GM12872 (cell line): Measurements from ENCODE around the gene COX15.

Experiments
- TF ChIP-seq, protein P1 (sequence below): IDR thresholded peaks from 3 replicates; pipeline ENCODE4 v1.5.1; 2011; ENCODE audit warnings: low read depth, mild to moderate bottlenecking, low read length, moderate library complexity; ENCODE audit not compliant: insufficient read depth

Gene COX15

GRCh38 chr10:99685597-99685967 is 46.3 kb downstream of the COX15 start:
- TF ChIP-seq, protein P1, sequence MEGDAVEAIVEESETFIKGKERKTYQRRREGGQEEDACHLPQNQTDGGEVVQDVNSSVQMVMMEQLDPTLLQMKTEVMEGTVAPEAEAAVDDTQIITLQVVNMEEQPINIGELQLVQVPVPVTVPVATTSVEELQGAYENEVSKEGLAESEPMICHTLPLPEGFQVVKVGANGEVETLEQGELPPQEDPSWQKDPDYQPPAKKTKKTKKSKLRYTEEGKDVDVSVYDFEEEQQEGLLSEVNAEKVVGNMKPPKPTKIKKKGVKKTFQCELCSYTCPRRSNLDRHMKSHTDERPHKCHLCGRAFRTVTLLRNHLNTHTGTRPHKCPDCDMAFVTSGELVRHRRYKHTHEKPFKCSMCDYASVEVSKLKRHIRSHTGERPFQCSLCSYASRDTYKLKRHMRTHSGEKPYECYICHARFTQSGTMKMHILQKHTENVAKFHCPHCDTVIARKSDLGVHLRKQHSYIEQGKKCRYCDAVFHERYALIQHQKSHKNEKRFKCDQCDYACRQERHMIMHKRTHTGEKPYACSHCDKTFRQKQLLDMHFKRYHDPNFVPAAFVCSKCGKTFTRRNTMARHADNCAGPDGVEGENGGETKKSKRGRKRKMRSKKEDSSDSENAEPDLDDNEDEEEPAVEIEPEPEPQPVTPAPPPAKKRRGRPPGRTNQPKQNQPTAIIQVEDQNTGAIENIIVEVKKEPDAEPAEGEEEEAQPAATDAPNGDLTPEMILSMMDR = no peak

DNA sequence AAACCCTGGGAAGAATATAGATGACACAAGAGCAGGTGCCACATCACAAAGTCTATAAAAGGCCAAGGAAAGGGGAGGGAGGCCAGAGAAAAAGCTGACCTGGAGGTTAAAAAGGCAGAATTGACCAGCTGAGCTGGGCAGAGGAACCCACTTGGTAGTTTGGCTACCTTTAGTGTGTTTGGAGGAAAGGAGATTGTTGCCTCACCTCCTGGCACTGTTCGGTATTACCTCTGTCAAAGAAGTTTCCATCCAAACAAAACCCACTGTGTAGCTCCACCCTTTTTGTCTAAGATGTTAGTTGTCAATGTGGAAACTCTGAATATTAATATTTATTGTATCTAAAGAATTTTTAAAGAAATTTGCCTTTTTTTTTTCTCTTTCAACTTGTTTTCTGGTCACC is 49.2 kb downstream of the COX15 start:
- TF ChIP-seq, protein P1 = peak; percentile 44; the same call in 2 of the 3 replicates
